Glomerular endothelial cell (primary cell): ENCODE results near the gene IL17RA. TPM values are rescaled to one million over a fixed set of nuclear protein-coding genes. Genes with fewer than 3 reads are reported as not detected.
"Not testable (repeated sequence)": the region's sequence is repeated elsewhere in the genome, so short reads cannot be mapped to it uniquely, and the experiment has no call there.

Experiments used
- DNase-seq: peaks from one replicate; pipeline ENCODE4 v3.0.0-alpha.2; 2011; ENCODE audit warnings: low read depth, low spot score; ENCODE audit errors: extremely low read depth
- total RNA-seq: library from RNA; depleted of rRNA; stranded (reverse); fragments of >200 nt; gene quantifications from 2 replicates; pipeline ENCODE4 v1.2.3, GENCODE V29; 2015

Gene IL17RA
- total RNA-seq, 1 donor from 2014 or later: 27.9 TPM

GRCh38 chr22:17118342-17118741 lies 33.5 kb downstream of the IL17RA start:
- no peak for DNase-seq

GRCh38 chr22:17119481-17120202 lies 34.8 kb downstream of the IL17RA start:
- DNase-seq: no peak

GRCh38 chr22:17120281-17120680 lies 35.5 kb downstream of the IL17RA start:
- DNase-seq: no peak

DNA sequence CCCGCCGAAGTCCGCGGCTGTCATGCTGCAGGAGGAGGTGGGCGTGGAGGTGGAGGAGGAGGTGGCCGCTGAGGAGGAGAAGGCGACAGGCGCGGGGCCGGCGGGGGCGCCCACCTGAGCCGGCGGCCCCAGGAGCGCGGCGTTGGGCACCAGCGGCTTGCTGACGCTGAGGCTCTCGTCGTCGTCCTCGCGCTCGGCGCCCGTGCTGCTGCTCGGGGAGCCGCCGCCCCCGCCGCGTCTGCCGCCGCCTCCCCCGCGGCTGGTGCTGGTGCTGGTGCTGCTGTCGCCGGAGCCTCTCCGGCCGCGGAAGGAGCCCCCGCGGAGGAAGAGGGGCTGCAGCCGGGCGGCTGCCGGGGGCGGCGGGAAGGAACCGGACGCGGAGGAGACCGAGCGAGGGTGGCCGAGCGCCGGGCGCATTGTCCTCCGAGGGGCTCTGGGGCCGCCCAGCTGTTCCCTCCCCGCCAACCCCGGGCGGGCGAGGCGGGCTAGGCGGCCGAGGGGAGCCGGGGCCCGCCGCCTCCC lies 36.0 kb downstream of the IL17RA start:
- DNase-seq: no peak

- no peak for DNase-seq
Observed at GRCh38 chr22:17121233-17122195, 36.7 kb downstream of the IL17RA start, which contains the start of gene TMEM121B. TSS of gene TMEM121B (minus strand) at chr22:17121360. CDS start at chr22:17121127, 233 bp downstream.

GRCh38 chr22:17130199-17130598 lies 45.4 kb downstream of the IL17RA start:
- DNase-seq: no peak

- DNase-seq: no peak
Observed at GRCh38 chr22:17131686-17132085, 46.9 kb downstream of the IL17RA start.

DNA sequence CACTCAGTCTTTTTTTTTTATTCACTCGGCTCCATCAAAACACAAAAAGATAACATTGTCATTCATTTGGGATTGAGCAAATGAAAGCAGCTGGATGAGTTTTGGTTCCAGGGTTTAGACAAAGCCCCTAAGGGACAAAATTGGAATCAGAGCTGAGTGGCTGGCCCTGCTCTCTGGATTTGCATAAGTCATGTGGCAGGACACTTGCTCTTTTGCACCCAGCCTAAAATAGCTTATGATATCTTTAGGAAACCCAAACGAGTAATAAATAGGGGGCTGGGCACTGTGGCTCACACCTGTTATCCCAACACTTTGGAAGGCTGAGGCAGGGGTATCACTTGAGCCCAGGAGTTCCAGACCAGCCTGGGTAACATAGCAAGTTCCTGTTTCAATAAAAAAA lies 47.3 kb downstream of the IL17RA start:
- DNase-seq: no peak

DNA sequence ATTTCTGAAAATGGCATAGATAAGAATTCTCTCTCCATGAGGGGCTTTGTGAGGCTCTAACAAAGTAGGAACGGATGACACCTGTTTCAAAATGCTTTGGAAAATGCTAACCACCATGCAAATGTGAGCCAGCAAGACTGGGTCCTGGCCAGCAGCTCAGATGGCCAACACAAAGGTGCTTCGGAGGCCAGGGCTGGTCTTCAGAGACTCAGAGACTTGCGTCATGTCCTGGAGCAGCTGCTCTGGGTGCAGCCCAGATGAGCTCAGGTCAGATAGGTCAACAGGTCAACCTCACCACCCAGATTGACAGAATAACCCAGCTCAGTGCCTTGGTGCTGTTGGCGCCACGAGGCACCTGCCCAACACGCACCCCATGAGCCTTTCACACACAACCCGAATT lies 48.3 kb downstream of the IL17RA start:
- DNase-seq: no peak

DNA sequence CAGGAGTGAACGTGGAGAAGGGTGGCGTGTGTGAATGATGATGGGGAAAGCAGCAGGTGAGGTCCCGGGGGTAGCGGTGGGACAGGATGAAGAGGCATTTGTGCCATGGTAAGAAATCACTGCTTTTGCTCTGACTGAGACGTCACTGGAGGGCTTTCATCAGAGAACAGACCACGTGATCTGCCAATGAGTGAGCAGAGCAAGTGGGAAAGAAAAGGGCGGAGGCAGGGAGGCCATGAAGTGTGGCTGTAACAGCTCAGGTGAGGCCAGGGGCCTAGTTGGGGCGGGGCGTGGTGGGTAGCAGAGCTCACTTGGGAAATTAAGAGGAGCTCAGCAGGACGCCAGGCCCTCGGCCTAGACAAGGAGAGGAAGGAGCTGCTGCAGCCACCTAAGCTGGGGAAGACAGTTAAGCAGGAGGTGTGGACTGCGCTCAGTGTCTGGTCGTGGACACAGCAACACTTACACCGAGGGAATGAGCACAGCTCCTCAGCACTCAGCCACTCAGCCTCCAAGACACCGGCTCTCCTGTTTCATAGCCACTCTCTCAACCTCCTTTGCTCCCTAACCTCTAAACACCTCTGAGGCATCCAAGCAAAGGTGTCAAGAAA lies 50.5 kb downstream of the IL17RA start:
- no peak for DNase-seq

DNA sequence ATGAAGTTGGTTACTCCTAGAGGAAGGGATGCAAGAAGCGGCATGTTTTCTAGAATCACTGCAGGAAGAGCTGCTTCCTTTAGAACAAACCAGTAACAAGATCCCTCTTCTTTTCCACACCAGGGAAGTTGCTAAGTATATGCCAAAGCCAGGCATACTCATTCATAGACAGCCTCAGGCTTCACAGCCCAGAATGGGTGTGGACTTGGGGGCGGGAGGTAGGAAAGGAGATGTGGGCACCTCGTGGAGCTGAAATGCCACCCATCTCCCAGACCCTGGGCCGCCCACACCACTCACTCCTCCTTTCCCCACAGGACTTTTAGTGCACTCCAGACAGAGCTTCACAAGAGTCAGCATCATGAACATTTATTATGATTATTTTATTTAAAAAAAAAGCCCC lies 52.4 kb downstream of the IL17RA start:
- DNase-seq: no peak

GRCh38 chr22:17137861-17138425 lies 53.1 kb downstream of the IL17RA start:
- no peak for DNase-seq

DNA sequence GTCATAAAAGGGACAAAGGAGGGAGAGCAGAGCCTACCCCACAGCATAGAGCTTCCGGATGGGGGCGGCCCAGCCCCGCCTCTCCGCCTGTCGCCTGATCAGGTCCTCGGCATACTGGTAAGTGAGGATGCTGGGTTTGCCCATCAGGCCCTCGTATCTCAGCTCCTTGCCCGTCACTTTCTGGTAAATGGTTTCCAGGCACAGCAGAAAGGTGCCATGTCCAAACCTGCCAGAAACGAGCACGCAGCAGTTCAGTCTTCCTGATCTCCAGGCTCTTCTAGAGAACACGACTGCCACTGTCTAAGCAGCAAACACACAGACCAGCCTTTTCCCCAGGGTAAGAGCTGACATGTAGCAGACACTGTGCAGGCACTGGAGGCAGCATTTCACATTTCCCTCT lies 53.7 kb downstream of the IL17RA start:
- DNase-seq: no peak

DNA sequence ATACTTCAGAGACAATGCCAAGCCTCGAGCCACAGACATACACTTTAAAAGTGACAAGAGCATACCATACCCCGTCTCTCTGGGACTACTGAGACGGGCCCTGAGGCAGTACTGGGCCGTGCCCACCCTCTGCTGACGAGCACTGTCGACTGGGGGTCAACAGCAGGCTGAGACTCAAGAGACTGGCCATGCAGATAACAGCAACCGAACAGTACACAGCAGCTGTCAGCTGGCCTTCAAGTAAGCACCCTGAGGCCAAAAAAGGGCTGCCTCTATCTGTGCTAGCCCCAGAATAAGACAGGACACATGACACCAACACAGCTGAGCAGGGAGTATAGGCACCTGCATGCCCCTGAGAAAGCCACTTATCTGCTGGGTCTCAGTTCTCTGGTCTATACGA lies 55.2 kb downstream of the IL17RA start:
- no peak for DNase-seq

GRCh38 chr22:17140826-17141766 lies 56.3 kb downstream of the IL17RA start:
- no peak for DNase-seq

DNA sequence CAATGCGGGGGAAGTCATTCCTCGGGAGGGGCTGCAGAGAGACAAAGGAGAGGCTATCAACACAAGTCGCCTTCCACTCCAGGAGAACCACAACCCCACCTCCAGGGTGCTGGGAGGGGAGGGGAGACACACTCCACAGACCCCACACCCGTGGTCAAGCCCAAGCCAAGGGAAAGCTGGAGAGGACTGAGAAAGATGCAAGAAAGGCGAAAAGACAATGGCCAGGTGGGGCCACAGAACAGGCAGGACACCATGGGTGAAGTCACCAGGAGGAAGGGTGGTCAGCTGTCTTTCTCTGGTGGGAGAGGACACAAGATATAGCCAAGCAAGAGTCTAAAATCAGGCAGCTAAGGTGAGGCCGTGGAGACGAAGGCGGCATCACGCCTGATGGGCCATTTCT lies 58.3 kb downstream of the IL17RA start:
- DNase-seq: no peak

DNA sequence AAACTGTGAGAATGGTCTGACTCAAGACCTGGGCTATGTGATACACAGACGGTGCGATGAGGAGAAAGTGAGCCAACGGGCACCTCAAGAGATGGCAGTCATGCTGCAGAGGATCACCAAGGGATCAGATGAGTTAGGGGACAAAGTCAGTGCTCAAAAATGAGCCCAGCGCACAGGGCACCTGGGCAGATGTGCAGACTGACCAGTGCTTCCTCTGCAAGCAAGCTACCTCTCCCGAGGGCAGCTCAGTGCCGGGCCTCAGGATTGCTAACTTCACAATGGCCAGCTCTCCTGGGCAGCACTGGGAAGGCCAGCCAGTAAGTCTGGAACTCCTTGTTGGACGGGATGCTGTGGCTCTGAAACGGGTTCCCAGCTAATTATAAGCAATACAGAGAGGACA lies 59.0 kb downstream of the IL17RA start:
- DNase-seq: no peak

DNA sequence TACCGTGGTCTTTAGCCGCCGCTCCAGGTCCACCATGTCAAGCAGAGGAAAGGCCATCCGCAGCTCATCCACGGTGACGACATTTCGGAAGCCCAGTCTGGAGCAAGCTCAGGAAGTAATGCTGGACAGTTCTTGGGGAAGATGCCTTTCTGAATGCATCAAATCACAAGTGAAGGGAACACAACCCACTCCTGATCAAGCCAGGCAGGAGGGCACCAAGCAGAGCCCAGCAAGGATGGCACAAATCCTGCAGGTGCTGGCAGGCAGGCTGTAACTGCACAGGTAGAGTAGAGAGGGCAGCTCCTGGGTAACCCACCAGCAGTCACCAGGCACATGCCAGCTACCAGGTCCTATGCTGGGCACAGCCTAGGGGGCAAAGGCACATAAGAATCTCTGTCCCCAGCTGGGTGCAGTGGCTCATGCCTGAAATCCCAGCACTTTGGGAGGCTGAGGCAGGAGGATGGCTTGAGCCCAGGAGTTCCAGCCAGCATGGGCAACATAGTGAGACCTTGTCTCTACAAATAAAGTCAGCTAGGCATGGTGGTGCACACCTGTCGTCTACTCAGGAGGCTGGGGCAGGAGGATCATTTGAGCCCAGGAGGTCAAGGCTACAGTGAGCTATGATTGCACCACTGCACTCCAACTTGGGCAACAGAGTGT lies 60.4 kb downstream of the IL17RA start:
- no peak for DNase-seq

DNA sequence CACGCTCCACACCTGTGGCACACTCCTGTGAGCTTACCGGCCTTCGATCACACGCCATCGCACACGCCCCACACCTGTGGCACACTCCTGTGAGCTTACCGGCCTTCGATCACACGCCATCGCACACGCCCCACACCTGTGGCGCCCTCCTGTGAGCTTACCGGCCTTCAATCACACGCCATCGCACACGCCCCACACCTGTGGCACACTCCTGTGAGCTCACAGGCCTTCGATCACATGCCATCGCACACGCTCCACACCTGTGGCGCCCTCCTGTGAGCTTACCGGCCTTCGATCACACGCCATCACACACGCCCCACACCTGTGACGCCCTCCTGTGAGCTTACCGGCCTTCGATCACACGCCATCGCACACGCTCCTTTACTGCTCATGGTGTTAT lies 62.7 kb downstream of the IL17RA start:
- not testable (repeated sequence) for DNase-seq
